GM18867 (cell line): ENCODE results near the gene ZNF267.
"Not testable (repeated sequence)": the region's sequence is repeated elsewhere in the genome, so short reads cannot be mapped to it uniquely, and the experiment has no call there.

ENCODE experiments used
- ATAC-seq: cut with Tn5 transposase; IDR thresholded peaks from one replicate; pipeline ENCODE4 v1.9.1; 2021; ENCODE audit warnings: mild to moderate bottlenecking, moderate library complexity; ENCODE audit not compliant: unreplicated experiment

Gene ZNF267

GRCh38 chr16:31873556-31874365 is at the start of gene ZNF267:
Gene ZNF267, plus strand, starts transcription at chr16:31873807. Its CDS starts 160 bp downstream, at chr16:31873967.
- peak; percentile 66 for ATAC-seq

GRCh38 chr16:31833047-31833446 is 40.6 kb upstream of the ZNF267 start:
- ATAC-seq: no peak

GRCh38 chr16:31836396-31836795 is 37.2 kb upstream of the ZNF267 start:
- not testable (repeated sequence) for ATAC-seq

GRCh38 chr16:31842864-31843263 is 30.7 kb upstream of the ZNF267 start:
- ATAC-seq: no peak

GRCh38 chr16:31848572-31848971 is 25.0 kb upstream of the ZNF267 start:
- not testable (repeated sequence) for ATAC-seq

- no peak for ATAC-seq
Measured at GRCh38 chr16:31853291-31853690, 20.3 kb upstream of the ZNF267 start.

- ATAC-seq: no peak
Measured at GRCh38 chr16:31860508-31860907, 13.1 kb upstream of the ZNF267 start.

GRCh38 chr16:31861455-31861854 is 12.2 kb upstream of the ZNF267 start:
- ATAC-seq: no peak

GRCh38 chr16:31862761-31863160 is 10.8 kb upstream of the ZNF267 start:
- no peak for ATAC-seq

- ATAC-seq: no peak
Measured at GRCh38 chr16:31868164-31868563, 5.4 kb upstream of the ZNF267 start.

GRCh38 chr16:31868691-31869167 is 4.9 kb upstream of the ZNF267 start:
- peak; percentile 39 for ATAC-seq

GRCh38 chr16:31869511-31870201 is 4.0 kb upstream of the ZNF267 start:
- no peak for ATAC-seq

- ATAC-seq: no peak
Measured at GRCh38 chr16:31870809-31871208, 2.8 kb upstream of the ZNF267 start.

GRCh38 chr16:31871510-31871909 is 2.1 kb upstream of the ZNF267 start:
- ATAC-seq: no peak

- ATAC-seq: no peak
Measured at GRCh38 chr16:31872201-31872600, 1.4 kb upstream of the ZNF267 start.

GRCh38 chr16:31874366-31875111 is 932 bp downstream of the ZNF267 start:
- peak; percentile 29 for ATAC-seq

GRCh38 chr16:31875112-31875803 is 1.7 kb downstream of the ZNF267 start:
- no peak for ATAC-seq

GRCh38 chr16:31875928-31876547 is 2.4 kb downstream of the ZNF267 start:
- ATAC-seq: no peak

- peak; percentile 51 for ATAC-seq
Measured at GRCh38 chr16:31876951-31877828, 3.6 kb downstream of the ZNF267 start.
